NK-92 treated with Interleukin-12 subunit alpha and Interleukin-12 subunit beta, amount 100 ng/mL, for 24 hours (cell line): Measurements from ENCODE around the gene PTPRT.

ENCODE experiments used
- DNase-seq: peaks from one replicate; lab custom pipeline; 2025; lab: John Stamatoyannopoulos, UW

The PTPRT gene

DNA sequence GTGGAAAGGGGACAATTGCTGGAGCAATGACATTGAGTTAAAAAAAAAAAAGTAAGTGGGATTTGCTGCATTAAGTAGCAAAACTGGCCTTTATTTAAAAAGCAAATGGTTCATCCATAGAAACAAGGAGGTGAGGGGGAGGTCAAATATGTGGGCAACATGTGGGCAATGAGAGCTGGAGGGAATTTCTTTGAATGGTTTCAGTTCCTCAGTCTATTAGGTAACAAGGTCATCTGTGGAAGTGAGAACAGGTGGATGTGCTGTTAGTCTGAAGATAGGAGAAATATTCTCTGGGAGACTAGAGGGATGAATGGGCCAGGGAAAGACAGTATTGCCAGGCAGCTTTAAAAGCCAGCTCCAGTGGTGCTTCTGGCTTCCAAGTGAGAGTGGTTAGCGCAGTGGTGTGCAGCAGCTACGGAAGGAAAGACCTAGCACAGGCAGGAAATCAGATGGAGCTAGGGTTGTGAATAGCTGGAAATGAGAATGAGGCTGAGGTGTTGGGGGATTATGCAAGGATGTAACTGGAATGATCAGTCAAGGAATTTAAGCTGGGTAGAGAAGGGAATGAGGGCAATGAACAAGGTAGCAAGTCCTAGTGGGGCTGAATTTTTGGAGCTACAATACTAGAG is 727.6 kb downstream of the PTPRT start:
- no peak for DNase-seq

- no peak for DNase-seq
These were observed 728.4 kb downstream of the PTPRT start for GRCh38 chr20:42461291-42461690.

- no peak for DNase-seq
These were observed 742.4 kb downstream of the PTPRT start for GRCh38 chr20:42447270-42447669.

DNA sequence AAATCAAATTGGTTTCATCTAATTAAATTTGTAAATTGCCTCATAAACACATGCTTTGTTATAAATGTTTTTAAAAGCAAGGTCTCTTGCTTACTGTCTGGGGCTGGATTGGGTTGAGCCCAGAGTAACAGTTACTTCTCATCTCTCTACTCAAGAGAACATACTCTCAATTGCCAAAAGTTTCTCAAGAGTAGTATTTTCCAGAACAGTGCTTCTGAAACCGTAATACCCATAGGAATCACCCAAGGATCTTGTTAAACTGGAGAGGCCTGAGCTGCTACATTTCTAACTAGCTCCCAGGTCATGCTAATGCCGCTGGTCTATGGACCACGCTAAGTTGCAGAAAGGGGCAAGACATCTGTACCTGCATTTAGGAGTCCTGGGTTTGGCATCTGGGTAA is 744.9 kb downstream of the PTPRT start:
- DNase-seq = no peak

DNA sequence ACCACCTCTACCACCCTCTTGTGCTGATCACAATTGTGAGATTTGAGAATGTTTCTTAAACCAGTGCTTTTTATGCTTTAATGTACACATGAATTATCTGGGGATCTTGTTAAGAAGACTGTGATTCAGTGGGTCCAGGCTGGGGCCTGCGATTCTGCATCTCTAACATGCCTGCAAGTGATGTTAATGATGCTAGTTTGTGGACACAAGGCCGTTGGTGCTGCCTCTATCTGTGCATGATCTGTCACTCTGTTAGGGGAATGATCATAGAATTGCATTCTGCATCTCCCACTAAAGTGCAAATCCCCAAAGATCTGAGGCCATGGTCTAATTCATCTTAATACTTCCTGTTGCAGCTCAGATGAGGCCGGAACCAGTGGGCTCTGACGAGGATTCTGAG is 746.5 kb downstream of the PTPRT start:
- DNase-seq = no peak

- no peak for DNase-seq
These were observed 747.0 kb downstream of the PTPRT start for GRCh38 chr20:42442716-42443115.

GRCh38 chr20:42441864-42442331 is 747.8 kb downstream of the PTPRT start:
- no peak for DNase-seq

GRCh38 chr20:42441196-42441863 is 748.4 kb downstream of the PTPRT start:
- no peak for DNase-seq

- no peak for DNase-seq
These were observed 754.5 kb downstream of the PTPRT start for GRCh38 chr20:42435230-42435629.

DNA sequence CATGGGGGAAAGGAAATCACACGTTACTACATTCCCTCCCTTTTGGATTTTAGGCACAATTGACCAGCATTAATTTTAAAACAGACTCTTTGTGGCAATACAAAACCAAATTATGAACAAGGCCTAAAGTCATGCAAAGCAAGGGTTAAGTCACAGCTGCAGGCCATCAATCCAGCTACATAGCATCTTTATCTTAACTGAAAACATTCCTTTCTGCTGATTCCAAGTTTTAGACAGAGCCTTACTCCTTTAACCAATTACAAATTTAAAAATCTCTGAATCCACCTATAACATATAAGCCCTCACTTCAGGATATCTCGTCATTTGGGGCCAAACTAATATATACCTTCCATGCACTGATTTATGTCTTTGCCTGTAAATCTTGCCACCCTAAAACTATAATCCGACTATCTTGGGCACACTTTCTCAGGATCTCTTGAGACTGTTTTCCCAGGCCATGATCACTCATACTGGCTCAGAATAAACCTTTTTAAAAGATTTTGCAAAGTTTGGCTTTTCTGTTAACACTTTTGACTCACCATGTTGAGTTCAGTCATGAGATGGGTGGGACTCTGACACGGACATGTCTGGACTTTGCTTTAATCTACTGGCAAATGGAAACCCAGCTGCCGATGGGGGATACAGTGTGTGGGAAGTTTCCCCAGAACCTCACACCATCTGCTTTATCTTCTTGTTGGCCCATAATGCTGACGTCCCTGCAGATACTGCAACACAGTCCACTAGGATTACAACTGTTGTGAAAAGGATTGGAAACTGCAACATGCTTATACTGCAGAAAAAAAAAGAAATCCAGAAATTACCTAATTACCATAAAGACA is 757.0 kb downstream of the PTPRT start:
- DNase-seq = no peak

DNA sequence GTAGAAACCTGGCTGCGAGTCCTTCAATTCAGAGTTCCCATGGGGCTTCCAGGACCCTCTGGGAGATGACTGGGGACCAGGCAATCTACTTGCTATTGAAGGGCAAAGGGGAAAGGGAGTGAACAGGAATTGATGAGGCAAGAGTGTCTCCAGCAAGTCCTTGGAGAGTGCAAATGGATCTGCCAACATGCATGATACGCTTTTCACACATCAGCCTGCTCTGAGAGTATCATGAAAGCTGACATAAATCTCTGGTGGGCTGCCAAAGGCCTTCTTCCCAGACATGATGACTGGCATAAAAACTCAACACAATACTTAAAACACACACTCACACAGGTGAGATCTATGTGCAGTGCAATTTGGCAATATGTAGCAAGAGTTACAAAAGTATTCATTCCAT is 759.1 kb downstream of the PTPRT start:
- no peak for DNase-seq

DNA sequence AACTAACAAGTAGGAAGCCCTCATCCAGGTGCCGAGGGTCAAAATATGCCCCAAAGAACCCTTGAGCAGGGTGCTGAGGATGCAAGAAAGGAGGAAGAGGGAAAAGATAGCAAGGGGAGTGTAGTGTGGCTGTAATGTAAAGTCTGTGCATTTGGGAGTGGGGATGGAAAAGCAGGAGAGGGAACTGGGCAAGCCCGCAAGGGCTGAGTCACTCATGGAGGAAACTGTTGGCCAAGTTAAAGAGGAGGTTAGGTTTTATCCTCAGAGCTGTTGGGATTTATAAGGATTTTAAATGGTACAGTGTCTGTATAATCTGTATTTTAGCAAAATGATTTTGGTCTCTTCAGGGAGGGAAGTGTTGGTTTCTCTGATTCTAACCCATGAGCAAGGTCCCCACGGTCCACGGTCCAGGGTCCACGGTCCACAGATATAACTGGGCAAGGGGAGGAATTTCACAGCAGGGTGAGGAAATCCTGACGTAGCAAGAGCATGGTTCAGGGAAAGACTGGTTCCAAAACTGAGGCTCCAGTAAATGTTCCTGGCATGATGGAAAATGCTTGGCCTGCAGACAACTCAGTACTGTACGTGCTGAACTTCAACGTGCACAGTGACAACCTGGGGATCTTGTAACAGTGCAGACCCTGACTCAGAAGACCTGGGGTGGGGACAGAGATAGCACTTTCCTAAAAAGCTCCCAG is 759.8 kb downstream of the PTPRT start:
- no peak for DNase-seq

DNA sequence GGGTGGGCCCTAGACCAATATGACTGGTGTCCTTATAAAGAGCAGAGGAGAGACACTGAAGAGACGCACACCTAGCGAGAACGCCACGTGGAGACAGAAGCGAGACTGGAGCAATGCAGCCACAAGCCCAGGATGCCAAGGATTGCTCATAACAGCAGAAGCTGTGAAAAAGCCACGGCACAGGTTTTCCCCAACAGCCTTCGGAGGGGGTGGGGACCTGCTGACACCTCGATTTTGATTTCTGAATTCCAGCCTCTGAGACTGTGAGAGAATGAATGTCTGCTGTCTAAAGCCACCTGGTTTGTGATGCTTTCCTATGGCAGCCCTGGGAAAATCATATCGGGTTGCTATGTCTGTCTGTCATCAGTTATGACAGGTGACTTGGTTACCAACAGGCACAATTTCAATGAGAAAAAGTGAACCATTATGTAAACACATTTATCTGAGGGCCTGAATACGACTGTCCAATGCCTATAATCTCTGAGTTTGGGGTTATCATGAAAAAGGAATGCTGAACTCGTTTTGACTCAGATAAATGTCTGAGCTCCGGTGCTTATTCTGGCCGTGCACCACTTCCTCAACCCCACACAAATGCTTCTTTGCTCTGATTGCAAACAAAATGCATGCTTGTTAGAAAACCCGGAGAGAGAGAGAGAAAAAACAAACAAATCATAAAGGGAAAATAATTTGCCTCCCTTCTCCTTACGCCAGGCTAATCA is 769.7 kb downstream of the PTPRT start:
- DNase-seq = no peak

DNA sequence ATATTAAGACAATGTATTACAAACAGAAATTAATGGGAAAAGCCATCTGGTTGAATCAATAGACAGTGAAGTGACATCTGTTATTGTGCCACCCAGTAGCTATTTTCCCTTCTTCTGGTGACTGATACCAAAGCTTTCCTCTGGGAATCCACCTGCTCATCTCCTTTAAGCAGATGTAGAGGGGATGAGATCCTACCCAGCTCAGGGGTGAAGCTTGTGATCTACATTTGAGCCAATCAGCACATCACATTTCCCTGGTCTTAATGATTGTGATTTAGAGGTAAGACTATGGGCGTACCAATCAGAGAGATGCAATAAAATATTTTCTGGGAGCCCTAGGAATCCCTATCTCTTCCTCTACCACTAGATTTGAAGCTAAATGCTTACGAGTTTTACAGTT is 782.9 kb downstream of the PTPRT start:
- DNase-seq = no peak

DNA sequence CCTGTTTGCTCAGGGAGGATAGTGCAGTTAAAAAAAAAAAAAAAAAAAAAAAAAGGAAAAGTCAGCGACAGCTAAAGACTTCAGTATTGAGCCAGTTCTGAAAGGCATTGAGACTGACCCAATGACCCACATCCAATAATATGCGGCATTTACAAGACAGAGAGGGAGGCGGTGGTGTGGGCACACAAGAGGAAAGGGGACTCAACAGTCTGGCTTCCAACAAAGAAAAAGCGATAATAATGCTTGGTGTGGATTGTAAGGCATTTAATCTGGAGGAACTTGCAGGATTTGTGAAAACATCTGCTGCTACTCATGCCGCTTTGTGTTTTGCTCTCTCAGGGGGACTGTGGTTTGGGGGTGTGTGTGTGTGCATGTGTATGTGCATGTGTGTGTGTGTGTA is 787.3 kb downstream of the PTPRT start:
- no peak for DNase-seq

GRCh38 chr20:42401613-42402012 is 788.1 kb downstream of the PTPRT start:
- no peak for DNase-seq

- no peak for DNase-seq
These were observed 789.9 kb downstream of the PTPRT start for GRCh38 chr20:42399802-42400201.

- no peak for DNase-seq
These were observed 797.3 kb downstream of the PTPRT start for GRCh38 chr20:42392442-42392841.

- DNase-seq = no peak
These were observed 797.9 kb downstream of the PTPRT start for GRCh38 chr20:42391807-42392206.

- no peak for DNase-seq
These were observed 809.4 kb downstream of the PTPRT start for GRCh38 chr20:42380287-42380686.

- no peak for DNase-seq
These were observed 810.3 kb downstream of the PTPRT start for GRCh38 chr20:42379385-42379784.

DNA sequence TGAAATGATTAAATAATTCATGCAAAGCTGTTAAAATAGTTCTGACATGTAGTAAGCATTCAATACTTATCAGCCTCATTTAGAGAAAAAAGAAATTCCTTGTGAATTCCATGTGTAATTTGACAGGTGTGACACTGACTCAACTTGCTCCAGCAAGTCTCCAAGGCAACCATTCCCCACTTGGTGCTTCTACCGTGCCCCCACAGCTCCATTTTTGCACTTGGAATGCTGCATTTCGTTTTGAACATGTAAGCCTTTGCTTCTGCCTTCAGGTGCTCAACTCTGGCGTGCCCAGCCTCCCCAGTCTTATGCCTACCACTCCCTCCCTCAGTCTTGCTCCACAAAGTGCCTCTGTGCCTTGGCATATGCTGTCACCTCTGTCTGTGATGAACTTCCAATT is 810.9 kb downstream of the PTPRT start:
- DNase-seq = no peak
